GM18951 (cell line): ENCODE data around the gene KRT32.

ENCODE experiments used
- POLR2A ChIP-seq: IDR thresholded peaks from 4 replicates; pipeline ENCODE4 v1.6.1; 2011; ENCODE audit warnings: mild to moderate bottlenecking; ENCODE audit not compliant: insufficient read length, insufficient read depth; ENCODE audit errors: extremely low read depth
- in situ Hi-C: fragments of 300-500 bp; cut with MboI; formaldehyde crosslinking; loops from one replicate; pipeline ENCODE4 v1.12.0; 2022; ENCODE audit warnings: low sequenced_read_pairs, mixed read lengths, inconsistent platforms; ENCODE audit not compliant: unreplicated experiment

The KRT32 gene

GRCh38 chr17:41468346-41468745 lies 1.2 kb upstream of the KRT32 start:
- in situ Hi-C loops: no loop called here
- TF ChIP-seq POLR2A: no peak

- in situ Hi-C loops: no loop called here
- no peak for TF ChIP-seq POLR2A
Observed at GRCh38 chr17:41467561-41467960, 375 bp upstream of the KRT32 start.

- no peak for TF ChIP-seq POLR2A
- in situ Hi-C loops: no loop called here
Observed at GRCh38 chr17:41464682-41465081, 2.5 kb downstream of the KRT32 start.

GRCh38 chr17:41464173-41464572 lies 3.0 kb downstream of the KRT32 start:
- no peak for TF ChIP-seq POLR2A
- in situ Hi-C loops: no loop called here

GRCh38 chr17:41463746-41464145 lies 3.4 kb downstream of the KRT32 start:
- in situ Hi-C loops: no loop called here

GRCh38 chr17:41462705-41463104 lies 4.5 kb downstream of the KRT32 start:
- in situ Hi-C loops: no loop called here
- TF ChIP-seq POLR2A: no peak

More at GRCh38 chr17:41463746-41464145, 3.4 kb downstream of the KRT32 start:
- TF ChIP-seq POLR2A: no peak

- in situ Hi-C loops: no loop called here
- no peak for TF ChIP-seq POLR2A
Observed at GRCh38 chr17:41457676-41458075, 9.5 kb downstream of the KRT32 start.

- in situ Hi-C loops: no loop called here
- no peak for TF ChIP-seq POLR2A
Observed at GRCh38 chr17:41456204-41456603, 11.0 kb downstream of the KRT32 start.

GRCh38 chr17:41455236-41455635 lies 11.9 kb downstream of the KRT32 start:
- no peak for TF ChIP-seq POLR2A
- in situ Hi-C loops: no loop called here

- in situ Hi-C loops: no loop called here
- no peak for TF ChIP-seq POLR2A
Observed at GRCh38 chr17:41453066-41453465, 14.1 kb downstream of the KRT32 start.

- TF ChIP-seq POLR2A: no peak
- in situ Hi-C loops: no loop called here
Observed at GRCh38 chr17:41452281-41452680, 14.9 kb downstream of the KRT32 start.

GRCh38 chr17:41451154-41451728 lies 15.9 kb downstream of the KRT32 start:
- in situ Hi-C loops: no loop called here
- no peak for TF ChIP-seq POLR2A

GRCh38 chr17:41449008-41449407 lies 18.2 kb downstream of the KRT32 start:
- in situ Hi-C loops: no loop called here

GRCh38 chr17:41448506-41448905 lies 18.7 kb downstream of the KRT32 start:
- in situ Hi-C loops: no loop called here
- TF ChIP-seq POLR2A: no peak

More at GRCh38 chr17:41449008-41449407, 18.2 kb downstream of the KRT32 start:
- TF ChIP-seq POLR2A: no peak

GRCh38 chr17:41446806-41447205 lies 20.4 kb downstream of the KRT32 start:
- no peak for TF ChIP-seq POLR2A
- in situ Hi-C loops: no loop called here
